Lung (tissue), 12 donors: Measurements from ENCODE around the gene CLCN6. TPM values are rescaled to one million over a fixed set of nuclear protein-coding genes. Genes with fewer than 3 reads are reported as not detected.

Experiments
- ATAC-seq: fragments of 200-7000 bp; cut with Tn5 transposase; one replicate; pipeline ENCODE4 v1.9.1; 2020; ENCODE audit warnings: moderate number of reproducible peaks; ENCODE audit not compliant: insufficient read depth, low FRiP score
- DNase-seq, 3 donors: peaks; one replicate each; pipeline ENCODE4 v3.0.0-alpha.2; 2013 to 2017
- H3K27ac ChIP-seq, 2 donors: one replicate each; pipeline ENCODE4 v1.5.1; 2013; ENCODE audit warnings: mild to moderate bottlenecking in 2 of 2, moderate library complexity in 2 of 2, control low read depth in 1 of 2, inconsistent platforms in 1 of 2, low read depth in 1 of 2, low read length in 1 of 2
- H3K27me3 ChIP-seq, 3 donors: one replicate each; pipeline ENCODE4 v1.5.1; 2013; ENCODE audit warnings: low read length in 2 of 3; ENCODE audit not compliant: control insufficient read depth in 3 of 3, insufficient read depth in 3 of 3
- H3K36me3 ChIP-seq, 4 donors: one replicate each; pipeline ENCODE4 v1.5.1; 2013; ENCODE audit warnings: low read length in 4 of 4, mild to moderate bottlenecking in 1 of 4, moderate library complexity in 1 of 4; ENCODE audit not compliant: control insufficient read depth in 4 of 4, insufficient read depth in 4 of 4
- H3K4me1 ChIP-seq, 5 donors: one replicate each; pipeline ENCODE4 v1.5.1; 2013; ENCODE audit warnings: low read length in 5 of 5, mild to moderate bottlenecking in 2 of 5, moderate library complexity in 1 of 5; ENCODE audit not compliant: control insufficient read depth in 5 of 5, insufficient read depth in 5 of 5
- H3K4me3 ChIP-seq: one replicate; pipeline ENCODE4 v1.5.1; 2013; ENCODE audit warnings: mild to moderate bottlenecking, control low read depth, moderate library complexity
- H3K9ac ChIP-seq, 2 donors: one replicate each; pipeline ENCODE4 v1.5.1; 2013; ENCODE audit warnings: low read length in 2 of 2, control low read depth in 1 of 2; ENCODE audit not compliant: insufficient read depth in 1 of 2
- H3K9me3 ChIP-seq, 4 donors: one replicate each; pipeline ENCODE4 v1.5.1; 2013; ENCODE audit warnings: low read length in 3 of 4, mild to moderate bottlenecking in 1 of 4, moderate library complexity in 1 of 4; ENCODE audit not compliant: control insufficient read depth in 4 of 4, insufficient read depth in 3 of 4
- WGBS, 2 donors: extraction: QIAGEN DNeasy Blood & Tissue Kit; methylation state at CpG; one replicate each; pipeline ENCODE4 v1.1.7; 2013; 5-methylcytosine and 5-hydroxymethylcytosine counted together
- polyA plus RNA-seq, 2 donors: library from polyadenylated mRNA; stranded (reverse); fragments of 200-250 nt; gene quantifications; one replicate each; pipeline ENCODE4 v1.2.1, GENCODE V29; 2013
- total RNA-seq, 2 donors: library from RNA; depleted of rRNA in 1 of 2; stranded (reverse); fragments of >200 nt in 1 of 2; gene quantifications; one replicate each; pipeline ENCODE4 v1.2.1, GENCODE V29; 2014 to 2021
- TF ChIP-seq, protein P1 (sequence below): IDR thresholded peaks from 2 replicates; pipeline ENCODE4 v1.5.1; 2012; ENCODE audit warnings: mild to moderate bottlenecking; ENCODE audit errors: control extremely low read depth, extremely low read depth
- donor health status: control.
- donor health status: control.
- donor health status: Bipolar disorder and iron deficiency.
- donor health status: healthy.
- donor health status: DM: yes; HTN: yes; CAD: no.

CLCN6 gene
- total and polyA plus RNA-seq, 4 donors = 16.7 to 35.7 (median 18.1) TPM

DNA sequence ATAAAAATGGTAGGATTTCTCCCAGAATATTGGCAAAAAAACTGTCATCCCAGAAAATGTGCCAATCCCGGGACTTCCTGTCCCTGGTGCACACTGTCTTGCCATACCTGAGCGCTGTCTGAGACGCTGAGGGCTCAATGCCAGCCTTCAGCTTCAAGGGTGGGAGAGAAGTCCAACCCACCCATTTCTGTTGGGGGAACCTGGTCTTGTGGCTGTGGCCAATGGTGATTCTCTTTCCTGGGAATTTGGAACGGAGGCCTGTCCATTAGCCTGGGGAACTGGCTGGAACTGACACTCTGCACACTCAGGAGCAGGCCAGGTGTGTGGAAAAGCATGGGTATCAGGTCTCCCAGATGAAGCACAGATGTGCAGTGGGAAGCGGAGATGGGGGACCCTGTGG is 6.9 kb upstream of the CLCN6 start:
- Histone ChIP-seq H3K36me3 (peaks cover 4 to 45% (median 16%) of the 10 kb centered on the region in 4 donors), H3K27ac (no peak overlapping the region)

DNA sequence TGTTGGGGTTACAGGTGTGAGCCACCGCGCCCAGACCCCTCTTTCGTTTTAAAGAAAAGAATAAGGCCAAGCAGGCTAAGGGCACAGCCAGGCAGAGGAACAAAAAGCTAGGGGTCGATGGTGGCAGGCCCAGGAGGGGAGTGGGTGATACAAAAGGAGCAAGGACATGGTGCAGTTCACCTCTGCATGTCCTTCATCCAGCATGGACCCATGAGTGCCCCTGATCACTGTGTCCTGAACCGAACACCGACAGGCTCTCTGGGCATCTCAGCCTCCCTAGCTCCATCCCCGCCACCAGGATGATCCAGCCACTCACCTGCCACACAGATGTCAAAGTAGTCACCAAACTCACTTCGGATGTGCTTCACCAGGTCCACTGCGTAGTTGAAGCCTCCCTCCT is 6.1 kb upstream of the CLCN6 start:
- no peak overlapping the region for H3K4me3 ChIP-seq
- H3K27ac ChIP-seq = peak overlapping the region in 1 of 2 donors; percentile 21
- DNase-seq (no peak), ATAC-seq (no peak)
- H3K4me1 ChIP-seq = peaks cover 5 to 30% (median 12%) of the 10 kb centered on the region in 5 donors
- no peaks in the 10 kb centered on the region for H3K27me3 ChIP-seq
- TF ChIP-seq, protein P1, sequence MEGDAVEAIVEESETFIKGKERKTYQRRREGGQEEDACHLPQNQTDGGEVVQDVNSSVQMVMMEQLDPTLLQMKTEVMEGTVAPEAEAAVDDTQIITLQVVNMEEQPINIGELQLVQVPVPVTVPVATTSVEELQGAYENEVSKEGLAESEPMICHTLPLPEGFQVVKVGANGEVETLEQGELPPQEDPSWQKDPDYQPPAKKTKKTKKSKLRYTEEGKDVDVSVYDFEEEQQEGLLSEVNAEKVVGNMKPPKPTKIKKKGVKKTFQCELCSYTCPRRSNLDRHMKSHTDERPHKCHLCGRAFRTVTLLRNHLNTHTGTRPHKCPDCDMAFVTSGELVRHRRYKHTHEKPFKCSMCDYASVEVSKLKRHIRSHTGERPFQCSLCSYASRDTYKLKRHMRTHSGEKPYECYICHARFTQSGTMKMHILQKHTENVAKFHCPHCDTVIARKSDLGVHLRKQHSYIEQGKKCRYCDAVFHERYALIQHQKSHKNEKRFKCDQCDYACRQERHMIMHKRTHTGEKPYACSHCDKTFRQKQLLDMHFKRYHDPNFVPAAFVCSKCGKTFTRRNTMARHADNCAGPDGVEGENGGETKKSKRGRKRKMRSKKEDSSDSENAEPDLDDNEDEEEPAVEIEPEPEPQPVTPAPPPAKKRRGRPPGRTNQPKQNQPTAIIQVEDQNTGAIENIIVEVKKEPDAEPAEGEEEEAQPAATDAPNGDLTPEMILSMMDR = no peak
- peaks cover 0 to 6% (median 0%) of the 10 kb centered on the region in 4 donors for H3K9me3 ChIP-seq
- no peak overlapping the region for H3K9ac ChIP-seq
- H3K36me3 ChIP-seq = peaks cover 0 to 38% (median 11%) of the 10 kb centered on the region in 4 donors
- WGBS, 2 donors = 97 to 98% methylated on average over 9 of the region's 9 CpGs

More for the DNA sequence above, 6.9 kb upstream of the CLCN6 start:
- TF ChIP-seq, protein P1 = no peak
- H3K27me3 ChIP-seq = no peaks in the 10 kb centered on the region
- no peak overlapping the region for H3K9ac ChIP-seq
- ATAC-seq (no peak), DNase-seq (no peak)
- no peak overlapping the region for H3K4me3 ChIP-seq
- WGBS, 2 donors = 97 to 98% methylated on average over 5 of the region's 5 CpGs
- peaks cover 0 to 23% (median 8%) of the 10 kb centered on the region in 5 donors for H3K4me1 ChIP-seq
- peaks cover 0 to 6% (median 0%) of the 10 kb centered on the region in 4 donors for H3K9me3 ChIP-seq

DNA sequence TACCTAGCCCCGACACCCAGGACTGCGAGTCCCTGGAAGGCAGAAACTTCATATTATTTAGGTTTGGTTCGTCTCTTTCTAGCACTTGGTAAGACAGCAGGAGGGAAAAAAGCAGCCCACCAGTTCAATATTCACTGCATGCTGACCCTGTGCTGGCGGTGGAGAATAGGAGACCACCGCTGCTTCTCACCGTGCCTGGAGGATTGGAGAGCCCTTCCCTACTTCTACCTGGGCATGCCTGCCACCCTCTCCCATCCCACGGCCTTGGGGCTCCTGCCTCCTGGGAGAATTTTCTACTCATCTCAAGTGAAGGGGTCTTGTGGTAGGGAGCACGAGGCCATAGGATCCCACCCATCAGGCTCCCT is 5.6 kb upstream of the CLCN6 start:
- Histone ChIP-seq H3K4me1 (peaks cover 5 to 34% (median 12%) of the 10 kb centered on the region in 5 donors), H3K9me3 (peaks cover 0 to 6% (median 0%) of the 10 kb centered on the region in 4 donors)

More for the DNA sequence above, 5.6 kb upstream of the CLCN6 start:
- Histone ChIP-seq H3K27ac (peak overlapping the region; percentile 8 to 21), H3K27me3 (no peaks in the 10 kb centered on the region), H3K36me3 (peaks cover 0 to 33% (median 8%) of the 10 kb centered on the region in 4 donors), H3K9ac (no peak overlapping the region), H3K4me3 (no peak overlapping the region)
- TF ChIP-seq, protein P1 = no peak
- 96 to 97% methylated on average over 8 of the region's 8 CpGs for WGBS, 2 donors
- no peak for DNase-seq
- ATAC-seq = no peak
